ENCODE measurements around the gene ARFGEF2.

Gene ARFGEF2

GRCh38 chr20:48937674-48938073 lies 16.2 kb downstream of the ARFGEF2 start:
- in situ Hi-C loops (cut with HindIII; ENCODE audit: low pct_ligation_motif_present, low sequenced_read_pairs): no loop called here
- H3K4me3 ChIP-seq (ENCODE audit: low read depth, low read length): no peak overlapping the region
- DNase-seq: no peak

GRCh38 chr20:48938670-48939069 lies 17.2 kb downstream of the ARFGEF2 start:
- DNase-seq: no peak
- in situ Hi-C loops (cut with HindIII; ENCODE audit: low pct_ligation_motif_present, low sequenced_read_pairs): no loop called here
- Histone ChIP-seq H3K27me3 (replicated peaks) (no peaks in the 10 kb centered on the region), H3K27ac (no peak overlapping the region), H3K36me3 (replicated peaks) (peaks cover 9% of the 10 kb centered on the region), H3K4me3 (ENCODE audit: low read depth, low read length) (no peak overlapping the region)
- TF ChIP-seq CTCF (IDR thresholded peaks at IDR 0.05; ENCODE audit: low read depth, low read length, missing control alignments): no peak

More at GRCh38 chr20:48937674-48938073, 16.2 kb downstream of the ARFGEF2 start:
- Histone ChIP-seq H3K27me3 (replicated peaks) (no peaks in the 10 kb centered on the region), H3K27ac (no peak overlapping the region), H3K36me3 (replicated peaks) (peaks cover 9% of the 10 kb centered on the region)
- no peak for TF ChIP-seq CTCF (IDR thresholded peaks at IDR 0.05; ENCODE audit: low read depth, low read length, missing control alignments)

GRCh38 chr20:48940170-48940569 lies 18.7 kb downstream of the ARFGEF2 start:
- Histone ChIP-seq H3K36me3 (replicated peaks) (peaks cover 12% of the 10 kb centered on the region), H3K27ac (no peak overlapping the region), H3K4me3 (ENCODE audit: low read depth, low read length) (no peak overlapping the region), H3K27me3 (replicated peaks) (no peaks in the 10 kb centered on the region)
- no peak for DNase-seq
- TF ChIP-seq CTCF (IDR thresholded peaks at IDR 0.05; ENCODE audit: low read depth, low read length, missing control alignments): no peak
- in situ Hi-C loops (cut with HindIII; ENCODE audit: low pct_ligation_motif_present, low sequenced_read_pairs): no loop called here

GRCh38 chr20:48941467-48941866 lies 20.0 kb downstream of the ARFGEF2 start:
- H3K27ac ChIP-seq: no peak overlapping the region
- in situ Hi-C loops (cut with HindIII; ENCODE audit: low pct_ligation_motif_present, low sequenced_read_pairs): no loop called here
- no peaks in the 10 kb centered on the region for H3K27me3 ChIP-seq (replicated peaks)
- no peak for DNase-seq
- TF ChIP-seq CTCF (IDR thresholded peaks at IDR 0.05; ENCODE audit: low read depth, low read length, missing control alignments): no peak
- H3K36me3 ChIP-seq (replicated peaks): peaks cover 12% of the 10 kb centered on the region
- no peak overlapping the region for H3K4me3 ChIP-seq (ENCODE audit: low read depth, low read length)

- Histone ChIP-seq H3K36me3 (replicated peaks) (peaks cover 12% of the 10 kb centered on the region), H3K27me3 (replicated peaks) (no peaks in the 10 kb centered on the region), H3K4me3 (ENCODE audit: low read depth, low read length) (no peak overlapping the region), H3K27ac (no peak overlapping the region)
- TF ChIP-seq CTCF (IDR thresholded peaks at IDR 0.05; ENCODE audit: low read depth, low read length, missing control alignments): no peak
- DNase-seq: no peak
- in situ Hi-C loops (cut with HindIII; ENCODE audit: low pct_ligation_motif_present, low sequenced_read_pairs): no loop called here
Observed at GRCh38 chr20:48942730-48943129, 21.2 kb downstream of the ARFGEF2 start.

GRCh38 chr20:48944663-48945297 lies 23.3 kb downstream of the ARFGEF2 start:
- no peak for DNase-seq
- in situ Hi-C loops (cut with HindIII; ENCODE audit: low pct_ligation_motif_present, low sequenced_read_pairs): no loop called here
- Histone ChIP-seq H3K27ac (no peak overlapping the region), H3K36me3 (replicated peaks) (peaks cover 26% of the 10 kb centered on the region), H3K4me3 (ENCODE audit: low read depth, low read length) (no peak overlapping the region), H3K27me3 (replicated peaks) (no peaks in the 10 kb centered on the region)
- TF ChIP-seq CTCF (IDR thresholded peaks at IDR 0.05; ENCODE audit: low read depth, low read length, missing control alignments): no peak

Measured in brain microvascular endothelial cell (primary cell).